SK-N-SH (cell line): ENCODE results near the gene ANKRD31. TPM values are rescaled to one million over a fixed set of nuclear protein-coding genes. Genes with fewer than 3 reads are reported as not detected.

ENCODE experiments used
- CTCF ChIA-PET: fragments of 300-600, 350-600 bp; formaldehyde crosslinking; extraction: SDS; loops from one replicate; lab custom pipeline; 2021; lab: Yijun Ruan, JAX
- POLR2A ChIA-PET: fragments of 350-600 bp; sonication (Branson Sonifier 250); formaldehyde crosslinking; extraction: SDS; loops from one replicate; lab custom pipeline; 2020; ENCODE audit warnings: antibody characterized with exemption, inconsistent platforms; lab: Yijun Ruan, JAX
- DNase-seq: peaks from one replicate; pipeline ENCODE4 v3.0.0; 2012
- H2AFZ ChIP-seq: fragments of 200-600 bp; sonication (generic); 2 replicates; pipeline ENCODE4 v1.8.1; 2016; ENCODE audit warnings: antibody characterized with exemption, mild to moderate bottlenecking, low read depth
- H3F3A ChIP-seq: fragments of 200-600 bp; sonication (generic); replicated peaks from 2 replicates; pipeline ENCODE3; 2016; ENCODE audit warnings: antibody characterized with exemption, mild to moderate bottlenecking; ENCODE audit not compliant: insufficient read depth
- H3K27ac ChIP-seq, 2 experiments: fragments of 200-500 bp in 1 of 2; fragments of 200-600 bp in 1 of 2; sonication (Bioruptor generic) in 1 of 2; sonication (generic), shearing (Covaris generic) in 1 of 2; 2 replicates each; pipeline versions ENCODE4 v1.5.1 to v1.6.1; 2014 to 2016; ENCODE audit warnings: low read depth in 2 of 2, inconsistent platforms in 1 of 2, low read length in 1 of 2, mild to moderate bottlenecking in 1 of 2, mixed read lengths in 1 of 2
- H3K27me3 ChIP-seq: fragments of 200-600 bp; sonication (generic), shearing (Covaris generic); 2 replicates; pipeline ENCODE4 v1.6.1; 2016; ENCODE audit warnings: mixed run types; ENCODE audit not compliant: insufficient read depth
- H3K36me3 ChIP-seq, 2 experiments: fragments of 200-500 bp in 1 of 2; fragments of 200-600 bp in 1 of 2; sonication (Bioruptor generic) in 1 of 2; sonication (generic) in 1 of 2; replicated peaks in 1 of 2; 2 replicates each; pipeline versions ENCODE3 to v1.5.1; 2014 to 2016; ENCODE audit warnings: low read length in 1 of 2, mild to moderate bottlenecking in 1 of 2; ENCODE audit not compliant: insufficient read depth in 2 of 2, control insufficient read depth in 1 of 2
- H3K4me1 ChIP-seq, 2 experiments: fragments of 200-500 bp in 1 of 2; fragments of 200-600 bp in 1 of 2; sonication (Bioruptor generic) in 1 of 2; sonication (generic), shearing (Covaris generic) in 1 of 2; 2 replicates each; pipeline versions ENCODE4 v1.5.1 to v1.6.1; 2014 to 2016; ENCODE audit warnings: low read depth in 1 of 2, low read length in 1 of 2, mixed run types in 1 of 2; ENCODE audit not compliant: insufficient read depth in 2 of 2, control insufficient read depth in 1 of 2
- H3K4me2 ChIP-seq: fragments of 200-600 bp; sonication (generic), shearing (Covaris generic); 2 replicates; pipeline ENCODE4 v1.6.1; 2017; ENCODE audit warnings: mixed run types
- H3K4me3 ChIP-seq, 2 experiments: fragments of 200-500 bp in 1 of 2; fragments of 200-600 bp in 1 of 2; sonication (Bioruptor generic) in 1 of 2; sonication (generic), shearing (Covaris generic) in 1 of 2; 2 replicates each; pipeline versions ENCODE4 v1.5.1 to v1.8.1; 2014 to 2016; ENCODE audit warnings: low read depth in 2 of 2, inconsistent platforms in 1 of 2, low read length in 1 of 2, mild to moderate bottlenecking in 1 of 2, mixed read lengths in 1 of 2, moderate library complexity in 1 of 2
- H3K79me2 ChIP-seq: fragments of 200-600 bp; sonication (generic); 2 replicates; pipeline ENCODE4 v1.8.1; 2017; ENCODE audit warnings: mild to moderate bottlenecking; ENCODE audit not compliant: insufficient read depth
- H3K9ac ChIP-seq: fragments of 200-600 bp; sonication (generic); 2 replicates; pipeline ENCODE4 v1.6.1; 2017; ENCODE audit warnings: mixed run types
- H3K9me2 ChIP-seq: fragments of 200-600 bp; sonication (generic); 2 replicates; pipeline ENCODE4 v1.6.1; 2017; ENCODE audit warnings: mixed run types
- H3K9me3 ChIP-seq: fragments of 200-600 bp; sonication (generic); 2 replicates; pipeline ENCODE4 v1.6.1; 2017; ENCODE audit warnings: mixed run types, mild to moderate bottlenecking, moderate library complexity
- H4K20me1 ChIP-seq: fragments of 200-600 bp; sonication (generic); 2 replicates; pipeline ENCODE4 v1.6.1; 2017; ENCODE audit warnings: mild to moderate bottlenecking, mixed run types; ENCODE audit not compliant: insufficient read depth
- ELF1 ChIP-seq: IDR thresholded peaks from 2 replicates; pipeline ENCODE4 v1.4.0; 2012
- EP300 ChIP-seq, 2 experiments: IDR thresholded peaks; 2 replicates each; pipeline versions ENCODE4 v1.4.0 to v1.6.1; 2012; ENCODE audit warnings: borderline replicate concordance in 1 of 2, low read depth in 1 of 2, low read length in 1 of 2
- EZH2phosphoT487 ChIP-seq: fragments of 200-600 bp; sonication (generic); IDR thresholded peaks from 2 replicates; pipeline ENCODE4 v1.6.1; 2017; ENCODE audit warnings: low read depth, mixed run types, mild to moderate bottlenecking, antibody characterized with exemption, moderate library complexity, borderline replicate concordance
- JUND ChIP-seq: IDR thresholded peaks from 2 replicates; pipeline ENCODE4 v1.4.0; 2012
- MAX ChIP-seq: IDR thresholded peaks from 2 replicates; pipeline ENCODE4 v1.4.0; 2012; ENCODE audit warnings: low read depth
- MEF2A ChIP-seq: IDR thresholded peaks from 2 replicates; pipeline ENCODE4 v1.4.0; 2012; ENCODE audit warnings: low read depth, borderline replicate concordance
- MXI1 ChIP-seq: IDR thresholded peaks from 2 replicates; pipeline ENCODE4 v1.6.1; 2012; ENCODE audit warnings: mild to moderate bottlenecking, low read depth, low read length, improper control_type of control experiment
- PBX3 ChIP-seq: IDR thresholded peaks from 2 replicates; pipeline ENCODE4; 2012
- RFX5 ChIP-seq: IDR thresholded peaks from 2 replicates; pipeline ENCODE4 v1.6.1; 2012; ENCODE audit warnings: mild to moderate bottlenecking, improper control_type of control experiment, low read length
- SMC3 ChIP-seq: IDR thresholded peaks from 2 replicates; pipeline ENCODE4 v1.6.1; 2012; ENCODE audit warnings: low read depth, low read length, improper control_type of control experiment
- TAF1 ChIP-seq: IDR thresholded peaks from 2 replicates; pipeline ENCODE4 v1.6.1; 2012; ENCODE audit warnings: low read depth, mild to moderate bottlenecking, low read length, moderate library complexity, borderline replicate concordance
- TEAD4 ChIP-seq: IDR thresholded peaks from 2 replicates; pipeline ENCODE4 v1.4.0; 2012; ENCODE audit warnings: mild to moderate bottlenecking, borderline replicate concordance; ENCODE audit not compliant: insufficient read depth
- USF1 ChIP-seq: IDR thresholded peaks from 2 replicates; pipeline ENCODE4 v1.4.0; 2012; ENCODE audit warnings: low read depth, borderline replicate concordance
- YY1 ChIP-seq: IDR thresholded peaks from 2 replicates; pipeline ENCODE4 v1.4.0; 2012; ENCODE audit warnings: low read depth, mild to moderate bottlenecking
- WGBS: methylation state at CpG from one replicate; pipeline ENCODE4 v1.1.6; 2017; ENCODE audit warnings: low lambda C conversion rate; 5-methylcytosine and 5-hydroxymethylcytosine counted together
- polyA plus RNA-seq, 3 experiments: library from polyadenylated mRNA; depleted of rRNA; stranded (reverse); fragments of >200 nt; gene quantifications; 2 replicates each; pipeline ENCODE4 v1.2.3, GENCODE V29; 2012

ANKRD31 gene
- polyA plus RNA-seq, 1 of the 3 experiments (the other 2 are of a cell fraction) = 0.05 TPM

GRCh38 chr5:75203604-75204003 is 33.1 kb downstream of the ANKRD31 start:
- CTCF ChIA-PET = no interaction called here
- no peak overlapping the region for H3K27ac ChIP-seq
- H3K9me3 ChIP-seq = no peaks in the 10 kb centered on the region
- H3K79me2 ChIP-seq = no peaks in the 10 kb centered on the region
- TF ChIP-seq USF1 (no peak), MEF2A (no peak), TEAD4 (no peak), EZH2phosphoT487 (no peak), ELF1 (no peak), SMC3 (no peak), PBX3 (no peak), RFX5 (no peak), MAX (no peak), TAF1 (no peak), JUND (no peak), YY1 (no peak), MXI1 (no peak), EP300 (IDR thresholded peaks at IDR 0.05; ENCODE audit: borderline replicate concordance in 1 of 2, low read depth in 1 of 2, low read length in 1 of 2) (no peak)
- no peak overlapping the region for H2AFZ ChIP-seq
- no peak overlapping the region for H3K9ac ChIP-seq
- no peak overlapping the region for H3K4me2 ChIP-seq
- H3K27me3 ChIP-seq = no peaks in the 10 kb centered on the region
- no peaks in the 10 kb centered on the region for H3K9me2 ChIP-seq
- H4K20me1 ChIP-seq = no peaks in the 10 kb centered on the region
- POLR2A ChIA-PET = no interaction called here
- no peaks in the 10 kb centered on the region for H3F3A ChIP-seq
- no peaks in the 10 kb centered on the region for H3K4me1 ChIP-seq
- no peaks in the 10 kb centered on the region for H3K36me3 ChIP-seq
- WGBS = 51% methylated on average over 3 of the region's 3 CpGs
- H3K4me3 ChIP-seq = no peak overlapping the region
- DNase-seq = no peak

GRCh38 chr5:75202935-75203334 is 33.7 kb downstream of the ANKRD31 start:
- Histone ChIP-seq H3K4me3 (no peak overlapping the region), H4K20me1 (no peaks in the 10 kb centered on the region), H3K9me3 (no peaks in the 10 kb centered on the region), H3K27ac (no peak overlapping the region), H2AFZ (no peak overlapping the region), H3K4me1 (no peaks in the 10 kb centered on the region), H3F3A (no peaks in the 10 kb centered on the region), H3K9ac (no peak overlapping the region), H3K4me2 (no peak overlapping the region), H3K36me3 (no peaks in the 10 kb centered on the region), H3K79me2 (no peaks in the 10 kb centered on the region), H3K9me2 (no peaks in the 10 kb centered on the region), H3K27me3 (no peaks in the 10 kb centered on the region)
- CTCF ChIA-PET = no interaction called here
- TF ChIP-seq ELF1 = no peak
- DNase-seq = no peak
- POLR2A ChIA-PET = no interaction called here
- WGBS = 33% methylated on average over 1 of the region's 1 CpG
